ENCODE results near the gene UBN2. TPM values are rescaled to one million over a fixed set of nuclear protein-coding genes. Genes with fewer than 3 reads are reported as not detected.
"Not testable (repeated sequence)": the region's sequence is repeated elsewhere in the genome, so short reads cannot be mapped to it uniquely, and the experiment has no call there.

The UBN2 gene
- total and polyA plus RNA-seq, 10 donors = 1.2 to 23.4 (median 18.0) TPM

DNA sequence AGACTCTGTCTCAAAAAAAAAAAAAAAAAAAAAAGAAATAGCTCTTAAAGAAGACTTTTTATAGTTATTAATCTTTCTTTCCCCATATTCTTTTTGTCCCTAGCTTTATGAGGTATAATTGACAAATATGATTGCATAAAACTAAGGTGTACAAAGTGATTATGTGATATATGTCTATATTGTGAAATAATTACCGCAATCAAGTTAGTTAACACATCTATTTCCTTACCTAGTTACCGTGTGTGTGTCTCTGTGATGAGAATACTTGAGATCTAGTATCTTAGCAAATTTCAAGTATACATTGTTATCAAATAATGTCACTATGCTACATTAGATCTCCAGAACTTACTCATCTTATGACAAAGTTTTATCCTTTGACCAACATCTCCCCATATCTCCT is 30.7 kb upstream of the UBN2 start:
- no peak for DNase-seq
- TF ChIP-seq POLR2A (IDR thresholded peaks at IDR 0.05) (no peak), POLR2AphosphoS5 (IDR thresholded peaks at IDR 0.05) (no peak)
- TF ChIP-seq, protein P1, sequence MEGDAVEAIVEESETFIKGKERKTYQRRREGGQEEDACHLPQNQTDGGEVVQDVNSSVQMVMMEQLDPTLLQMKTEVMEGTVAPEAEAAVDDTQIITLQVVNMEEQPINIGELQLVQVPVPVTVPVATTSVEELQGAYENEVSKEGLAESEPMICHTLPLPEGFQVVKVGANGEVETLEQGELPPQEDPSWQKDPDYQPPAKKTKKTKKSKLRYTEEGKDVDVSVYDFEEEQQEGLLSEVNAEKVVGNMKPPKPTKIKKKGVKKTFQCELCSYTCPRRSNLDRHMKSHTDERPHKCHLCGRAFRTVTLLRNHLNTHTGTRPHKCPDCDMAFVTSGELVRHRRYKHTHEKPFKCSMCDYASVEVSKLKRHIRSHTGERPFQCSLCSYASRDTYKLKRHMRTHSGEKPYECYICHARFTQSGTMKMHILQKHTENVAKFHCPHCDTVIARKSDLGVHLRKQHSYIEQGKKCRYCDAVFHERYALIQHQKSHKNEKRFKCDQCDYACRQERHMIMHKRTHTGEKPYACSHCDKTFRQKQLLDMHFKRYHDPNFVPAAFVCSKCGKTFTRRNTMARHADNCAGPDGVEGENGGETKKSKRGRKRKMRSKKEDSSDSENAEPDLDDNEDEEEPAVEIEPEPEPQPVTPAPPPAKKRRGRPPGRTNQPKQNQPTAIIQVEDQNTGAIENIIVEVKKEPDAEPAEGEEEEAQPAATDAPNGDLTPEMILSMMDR (IDR thresholded peaks at IDR 0.05 in 8 of 11, conservative IDR thresholded peaks at IDR 0.05 in 3 of 11) = no peak
- no peaks in the 10 kb centered on the region for H3K4me1 ChIP-seq
- intact Hi-C loops (cut with DNase I; ENCODE audit: low total_unique reads) = no loop called here
- H3K36me3 ChIP-seq = peaks cover 0 to 4% (median 0%) of the 10 kb centered on the region in 6 donors
- H3K27me3 ChIP-seq (replicated peaks in 1 of 7) = no peaks in the 10 kb centered on the region
- H3K27ac ChIP-seq = no peak overlapping the region
- no peak overlapping the region for H3K4me3 ChIP-seq
- H3K9me3 ChIP-seq = peaks cover 0 to 12% (median 10%) of the 10 kb centered on the region in 8 donors
- WGBS, 5 donors = 70 to 95% (median 77%) methylated on average over 2 of the region's 2 CpGs

DNA sequence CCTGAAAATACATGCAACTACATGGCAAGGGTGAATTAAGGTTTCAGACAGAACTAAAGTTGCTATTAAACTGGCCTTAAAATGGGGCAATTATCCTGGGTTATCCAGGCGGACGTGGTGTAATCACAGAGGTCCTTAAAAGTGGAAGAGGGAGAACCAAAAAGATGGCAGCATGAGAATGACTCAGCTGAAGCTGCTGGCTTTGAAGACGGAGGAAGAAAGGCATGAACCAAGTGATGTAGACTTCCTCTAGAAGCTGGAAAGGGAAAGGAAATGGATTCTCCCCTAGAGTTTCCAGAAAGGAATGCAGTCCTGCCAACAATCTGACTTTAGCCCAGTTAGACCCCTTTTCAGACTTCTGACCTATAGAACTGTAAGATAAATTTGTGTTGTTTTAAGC is 27.0 kb upstream of the UBN2 start:
- Histone ChIP-seq H3K27me3 (replicated peaks in 1 of 7) (no peaks in the 10 kb centered on the region), H3K36me3 (peaks cover 0 to 4% (median 0%) of the 10 kb centered on the region in 6 donors), H3K9me3 (peaks cover 0 to 34% (median 29%) of the 10 kb centered on the region in 8 donors), H3K4me3 (no peak overlapping the region), H3K27ac (no peak overlapping the region), H3K4me1 (no peaks in the 10 kb centered on the region)
- DNase-seq = no peak
- intact Hi-C loops (cut with DNase I; ENCODE audit: low total_unique reads) = no loop called here
- 74 to 86% (median 79%) methylated on average over 3 of the region's 3 CpGs for WGBS, 5 donors
- no peak for TF ChIP-seq POLR2AphosphoS5 (IDR thresholded peaks at IDR 0.05)
- no peak for TF ChIP-seq POLR2A (IDR thresholded peaks at IDR 0.05)
- TF ChIP-seq, protein P1 (IDR thresholded peaks at IDR 0.05 in 8 of 11, conservative IDR thresholded peaks at IDR 0.05 in 3 of 11) = no peak

DNA sequence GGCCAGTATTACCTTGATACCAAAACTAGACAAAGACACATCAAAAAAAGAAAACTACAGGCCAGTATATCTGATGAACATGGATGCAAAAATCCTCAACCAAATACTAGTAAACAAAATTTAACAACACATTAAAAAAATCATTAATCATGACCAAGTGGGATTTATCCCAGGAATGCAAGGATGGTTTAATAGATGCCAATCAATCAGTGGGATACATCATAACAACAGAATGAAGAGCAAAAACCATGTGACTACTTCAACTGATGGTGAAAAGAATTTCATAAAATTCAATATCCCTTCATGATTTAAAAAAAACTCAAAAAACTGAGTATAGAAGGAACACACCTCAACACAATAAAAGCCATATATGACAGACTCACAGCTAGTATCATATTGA is 25.2 kb upstream of the UBN2 start:
- no peak overlapping the region for H3K27ac ChIP-seq
- TF ChIP-seq POLR2A (IDR thresholded peaks at IDR 0.05) (no peak), POLR2AphosphoS5 (IDR thresholded peaks at IDR 0.05) (no peak)
- TF ChIP-seq, protein P1 (IDR thresholded peaks at IDR 0.05 in 8 of 11, conservative IDR thresholded peaks at IDR 0.05 in 3 of 11) = no peak
- no peaks in the 10 kb centered on the region for H3K4me1 ChIP-seq
- H3K9me3 ChIP-seq = peaks cover 0 to 40% (median 30%) of the 10 kb centered on the region in 8 donors
- H3K36me3 ChIP-seq = peaks cover 0 to 4% (median 0%) of the 10 kb centered on the region in 6 donors
- no peak for DNase-seq
- intact Hi-C loops (cut with DNase I; ENCODE audit: low total_unique reads) = no loop called here
- H3K27me3 ChIP-seq (replicated peaks in 1 of 7) = no peaks in the 10 kb centered on the region
- H3K4me3 ChIP-seq = no peak overlapping the region

DNA sequence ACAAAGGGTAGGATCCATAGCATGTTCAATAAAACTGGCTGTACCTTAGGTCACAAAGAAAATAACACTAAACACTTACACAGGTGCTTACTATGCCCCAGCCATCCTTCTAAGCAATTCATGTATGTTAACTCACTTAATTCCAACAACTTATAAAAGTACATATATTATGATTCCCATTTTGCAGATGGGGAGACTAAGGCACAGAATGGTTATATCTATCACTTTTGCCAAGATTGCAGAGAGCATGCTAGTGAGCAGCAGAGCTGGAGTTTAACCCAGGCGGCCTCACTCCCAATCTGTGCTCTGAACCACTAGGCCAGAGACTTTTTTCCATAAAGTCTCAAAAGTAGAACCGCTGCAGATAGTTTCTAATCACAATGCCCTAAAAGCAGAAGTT is 18.9 kb upstream of the UBN2 start:
- WGBS, 5 donors = 81 to 94% (median 93%) methylated on average over 2 of the region's 2 CpGs

DNA sequence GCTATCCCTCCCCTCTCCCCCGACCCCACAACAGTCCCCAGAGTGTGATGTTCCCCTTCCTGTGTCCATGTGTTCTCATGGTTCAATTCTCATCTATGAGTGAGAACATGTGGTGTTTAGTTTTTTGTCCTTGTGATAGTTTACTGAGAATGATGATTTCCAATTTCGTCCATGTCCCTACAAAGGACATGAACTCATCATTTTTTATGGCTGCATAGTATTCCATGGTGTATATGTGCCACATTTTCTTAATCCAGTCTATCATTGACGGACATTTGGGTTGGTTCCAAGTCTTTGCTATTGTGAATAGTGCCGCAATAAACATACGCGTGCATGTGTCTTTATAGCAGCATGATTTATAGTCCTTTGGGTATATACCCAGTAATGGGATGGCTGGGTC is 17.5 kb upstream of the UBN2 start:
- H3K4me3 ChIP-seq; DNase-seq; H3K4me1 ChIP-seq; H3K36me3 ChIP-seq; intact Hi-C loops (cut with DNase I; ENCODE audit: low total_unique reads); H3K27me3 ChIP-seq (replicated peaks in 1 of 7); H3K27ac ChIP-seq; H3K9me3 ChIP-seq: not testable (repeated sequence)
- 87 to 95% (median 90%) methylated on average over 4 to 6 of the region's 6 CpGs for WGBS, 5 donors

More for the DNA sequence above, 18.9 kb upstream of the UBN2 start:
- no peaks in the 10 kb centered on the region for H3K27me3 ChIP-seq (replicated peaks in 1 of 7)
- TF ChIP-seq POLR2AphosphoS5 (IDR thresholded peaks at IDR 0.05) (no peak), POLR2A (IDR thresholded peaks at IDR 0.05) (no peak)
- TF ChIP-seq, protein P1 (IDR thresholded peaks at IDR 0.05 in 8 of 11, conservative IDR thresholded peaks at IDR 0.05 in 3 of 11) = no peak
- no peaks in the 10 kb centered on the region for H3K36me3 ChIP-seq
- intact Hi-C loops (cut with DNase I; ENCODE audit: low total_unique reads) = no loop called here
- no peaks in the 10 kb centered on the region for H3K4me1 ChIP-seq
- H3K9me3 ChIP-seq = peaks cover 0 to 11% (median 5%) of the 10 kb centered on the region in 8 donors
- DNase-seq = no peak
- no peak overlapping the region for H3K27ac ChIP-seq
- H3K4me3 ChIP-seq = no peak overlapping the region

All from spleen (tissue), 11 donors.